GM18520 (cell line): ENCODE data around the gene KRTAP5-3.

Source experiments
- ATAC-seq: cut with Tn5 transposase; IDR thresholded peaks from one replicate; pipeline ENCODE4 v1.9.1; 2021; ENCODE audit not compliant: unreplicated experiment

The KRTAP5-3 gene

GRCh38 chr11:1566381-1567051, 41.7 kb downstream of the KRTAP5-3 start:
- no peak for ATAC-seq

GRCh38 chr11:1565904-1566247, 42.4 kb downstream of the KRTAP5-3 start:
- ATAC-seq, result no peak

- ATAC-seq, result no peak
Measured at GRCh38 chr11:1565173-1565903, 42.9 kb downstream of the KRTAP5-3 start.

GRCh38 chr11:1564535-1565172, 43.6 kb downstream of the KRTAP5-3 start:
- ATAC-seq, result no peak

- ATAC-seq, result no peak
Measured at GRCh38 chr11:1563697-1564534, 44.3 kb downstream of the KRTAP5-3 start.

GRCh38 chr11:1563149-1563638, 45.1 kb downstream of the KRTAP5-3 start:
- ATAC-seq, result no peak

GRCh38 chr11:1562469-1563148, 45.7 kb downstream of the KRTAP5-3 start:
- ATAC-seq, result no peak

- no peak for ATAC-seq
Measured at GRCh38 chr11:1561955-1562354, 46.3 kb downstream of the KRTAP5-3 start.

- no peak for ATAC-seq
Measured at GRCh38 chr11:1561266-1561665, 47.0 kb downstream of the KRTAP5-3 start.

GRCh38 chr11:1560649-1561251, 47.5 kb downstream of the KRTAP5-3 start:
- no peak for ATAC-seq

- no peak for ATAC-seq
Measured at GRCh38 chr11:1560002-1560648, 48.1 kb downstream of the KRTAP5-3 start.

- ATAC-seq, result no peak
Measured at GRCh38 chr11:1559111-1559951, 48.9 kb downstream of the KRTAP5-3 start.

- ATAC-seq, result no peak
Measured at GRCh38 chr11:1558775-1559110, 49.5 kb downstream of the KRTAP5-3 start.

- no peak for ATAC-seq
Measured at GRCh38 chr11:1557904-1558774, 50.1 kb downstream of the KRTAP5-3 start.
